Skeletal muscle tissue (tissue), 4 donors: ENCODE measurements around the gene PIGR. TPM values are rescaled to one million over a fixed set of nuclear protein-coding genes. Genes with fewer than 3 reads are reported as not detected.

ENCODE experiments used
- H3K27ac ChIP-seq: one replicate; pipeline ENCODE4 v1.7.0; 2013; ENCODE audit warnings: mild to moderate bottlenecking, low read depth, low read length, inconsistent platforms
- H3K27me3 ChIP-seq, 3 donors: one replicate each; pipeline ENCODE4 v1.7.0; 2013; ENCODE audit warnings: low read length in 3 of 3; ENCODE audit not compliant: control insufficient read depth in 3 of 3, insufficient read depth in 3 of 3
- H3K36me3 ChIP-seq, 3 donors: one replicate each; pipeline ENCODE4 v1.7.0; 2013; ENCODE audit warnings: low read length in 3 of 3; ENCODE audit not compliant: control insufficient read depth in 3 of 3, insufficient read depth in 3 of 3
- H3K4me1 ChIP-seq, 3 donors: one replicate each; pipeline ENCODE4 v1.7.0; 2013; ENCODE audit warnings: low read length in 3 of 3, mild to moderate bottlenecking in 3 of 3; ENCODE audit not compliant: control insufficient read depth in 3 of 3, insufficient read depth in 3 of 3
- H3K4me3 ChIP-seq, 3 donors: one replicate each; pipeline ENCODE4 v1.7.0; 2013; ENCODE audit warnings: low read length in 3 of 3
- H3K9ac ChIP-seq, 3 donors: one replicate each; pipeline ENCODE4 v1.7.0; 2013; ENCODE audit warnings: low read length in 3 of 3, mild to moderate bottlenecking in 3 of 3, moderate library complexity in 2 of 3, low read depth in 1 of 3
- H3K9me3 ChIP-seq, 3 donors: one replicate each; pipeline ENCODE4 v1.7.0; 2013; ENCODE audit warnings: low read length in 3 of 3; ENCODE audit not compliant: control insufficient read depth in 3 of 3
- total RNA-seq: library from RNA; depleted of rRNA; stranded (reverse); fragments of >200 nt; gene quantifications from one replicate; pipeline ENCODE4 v1.2.3, GENCODE V29; 2014
- donor health status: Osteomylitis.

The PIGR gene
- total RNA-seq, 1 donor from 2014 or later = under 0.01 TPM

- Histone ChIP-seq H3K4me1 (peaks cover 0 to 9% (median 0%) of the 10 kb centered on the region in 3 donors), H3K9ac (no peak overlapping the region), H3K9me3 (no peaks in the 10 kb centered on the region), H3K27me3 (peaks cover 0 to 9% (median 0%) of the 10 kb centered on the region in 3 donors), H3K36me3 (no peaks in the 10 kb centered on the region), H3K27ac (no peak overlapping the region), H3K4me3 (no peak overlapping the region)
These were observed 59.4 kb downstream of the PIGR start for GRCh38 chr1:206886831-206887230.

- Histone ChIP-seq H3K27me3 (peaks cover 0 to 9% (median 0%) of the 10 kb centered on the region in 3 donors), H3K4me1 (peaks cover 0 to 3% (median 0%) of the 10 kb centered on the region in 3 donors), H3K36me3 (no peaks in the 10 kb centered on the region), H3K27ac (no peak overlapping the region), H3K9me3 (no peaks in the 10 kb centered on the region), H3K4me3 (no peak overlapping the region), H3K9ac (no peak overlapping the region)
These were observed 60.8 kb downstream of the PIGR start for GRCh38 chr1:206885341-206886060.

GRCh38 chr1:206883876-206884275 lies 62.4 kb downstream of the PIGR start:
- Histone ChIP-seq H3K9me3 (no peaks in the 10 kb centered on the region), H3K4me3 (no peak overlapping the region), H3K36me3 (no peaks in the 10 kb centered on the region), H3K9ac (no peak overlapping the region), H3K4me1 (no peaks in the 10 kb centered on the region), H3K27me3 (peaks cover 0 to 5% (median 0%) of the 10 kb centered on the region in 3 donors), H3K27ac (no peak overlapping the region)

GRCh38 chr1:206883160-206883559 lies 63.1 kb downstream of the PIGR start:
- Histone ChIP-seq H3K27ac (no peak overlapping the region), H3K36me3 (no peaks in the 10 kb centered on the region), H3K9ac (no peak overlapping the region), H3K4me1 (no peaks in the 10 kb centered on the region), H3K27me3 (peaks cover 0 to 5% (median 0%) of the 10 kb centered on the region in 3 donors), H3K9me3 (peaks cover 0 to 5% (median 2%) of the 10 kb centered on the region in 3 donors), H3K4me3 (no peak overlapping the region)

GRCh38 chr1:206882555-206882954 lies 63.7 kb downstream of the PIGR start:
- Histone ChIP-seq H3K9me3 (peaks cover 0 to 5% (median 3%) of the 10 kb centered on the region in 3 donors), H3K4me3 (no peak overlapping the region), H3K9ac (no peak overlapping the region), H3K27ac (no peak overlapping the region), H3K27me3 (peaks cover 0 to 3% (median 0%) of the 10 kb centered on the region in 3 donors), H3K36me3 (no peaks in the 10 kb centered on the region), H3K4me1 (no peaks in the 10 kb centered on the region)

- no peaks in the 10 kb centered on the region for H3K27me3 ChIP-seq
- no peaks in the 10 kb centered on the region for H3K36me3 ChIP-seq
- H3K9ac ChIP-seq = no peak overlapping the region
- H3K4me1 ChIP-seq = no peaks in the 10 kb centered on the region
- H3K27ac ChIP-seq = no peak overlapping the region
- H3K4me3 ChIP-seq = no peak overlapping the region
- peaks cover 0 to 5% (median 3%) of the 10 kb centered on the region in 3 donors for H3K9me3 ChIP-seq
These were observed 66.0 kb downstream of the PIGR start for GRCh38 chr1:206880314-206880713.

Other genes starting within 250 kb of the PIGR start
- not detected for gene IL19, start 175.7 kb downstream of the PIGR start, total RNA-seq
- 1.6 TPM for gene IL10, start 174.0 kb downstream of the PIGR start, total RNA-seq
- gene IL20, start 80.8 kb downstream of the PIGR start, total RNA-seq = not detected
- not detected for gene IL24, start 49.0 kb downstream of the PIGR start, total RNA-seq
- 0.52 TPM for gene FCMR, start 24.5 kb downstream of the PIGR start, total RNA-seq
- gene FCAMR, start 24.0 kb upstream of the PIGR start, total RNA-seq = not detected
- not detected for gene C1orf116, start 86.3 kb upstream of the PIGR start, total RNA-seq
- 13.0 TPM for gene YOD1, start 104.7 kb upstream of the PIGR start, total RNA-seq
- gene PFKFB2, start 106.8 kb upstream of the PIGR start, total RNA-seq = 3.7 TPM
- not detected for gene C4BPB, start 142.4 kb upstream of the PIGR start, total RNA-seq
- gene C4BPA, start 157.8 kb upstream of the PIGR start, total RNA-seq = 0.52 TPM